LNCaP clone FGC (cell line): ENCODE data around the gene OGFOD3.
"Not testable (repeated sequence)": the region's sequence is repeated elsewhere in the genome, so short reads cannot be mapped to it uniquely, and the experiment has no call there.

ENCODE experiments used
- DNase-seq: peaks from one replicate; pipeline ENCODE4 v3.0.0-alpha.2; 2011; ENCODE audit warnings: low read depth
- H3K4me3 ChIP-seq: 2 replicates; pipeline ENCODE4 v1.5.1; 2011; ENCODE audit warnings: mild to moderate bottlenecking, low read depth, low read length, control low read depth
- CTCF ChIP-seq: IDR thresholded peaks from 2 replicates; pipeline ENCODE4 v1.5.1; 2012; ENCODE audit warnings: mild to moderate bottlenecking; ENCODE audit not compliant: control insufficient read depth, insufficient read depth; ENCODE audit errors: extremely low read depth

Gene OGFOD3

GRCh38 chr17:82458885-82459424 lies 40.6 kb upstream of the OGFOD3 start:
- TF ChIP-seq CTCF: no peak
- peak overlapping the region; percentile 95 for H3K4me3 ChIP-seq

GRCh38 chr17:82458179-82458884 lies 39.9 kb upstream of the OGFOD3 start, which contains the start of gene NARF:
Gene NARF (plus strand): TSS chr17:82458741. CDS start chr17:82458804, 63 bp downstream.
- TF ChIP-seq CTCF: no peak
- peak; percentile 95 for DNase-seq

More at GRCh38 chr17:82458885-82459424, 40.6 kb upstream of the OGFOD3 start:
- no peak for DNase-seq

GRCh38 chr17:82457929-82458178 lies 39.5 kb upstream of the OGFOD3 start:
- TF ChIP-seq CTCF: no peak
- DNase-seq: no peak
- peak overlapping the region; percentile 95 for H3K4me3 ChIP-seq

More at GRCh38 chr17:82458179-82458884, 39.9 kb upstream of the OGFOD3 start, which contains the start of gene NARF:
- H3K4me3 ChIP-seq: peak within 1 kb of the TSS; percentile 95

GRCh38 chr17:82457073-82457928 lies 38.9 kb upstream of the OGFOD3 start:
- no peak for TF ChIP-seq CTCF
- H3K4me3 ChIP-seq: peak overlapping the region; percentile 95
- DNase-seq: peak; percentile 17

- H3K4me3 ChIP-seq, DNase-seq: not testable (repeated sequence)
Observed at GRCh38 chr17:82453706-82454105, 35.3 kb upstream of the OGFOD3 start.

- DNase-seq: not testable (repeated sequence)
Observed at GRCh38 chr17:82453151-82453550, 34.8 kb upstream of the OGFOD3 start.

GRCh38 chr17:82452162-82452561 lies 33.8 kb upstream of the OGFOD3 start:
- no peak for TF ChIP-seq CTCF
- no peak for DNase-seq
- H3K4me3 ChIP-seq: no peak overlapping the region

More at GRCh38 chr17:82453151-82453550, 34.8 kb upstream of the OGFOD3 start:
- H3K4me3 ChIP-seq: not testable (repeated sequence)
